Measurements from ENCODE around the gene DISC1.

DNA sequence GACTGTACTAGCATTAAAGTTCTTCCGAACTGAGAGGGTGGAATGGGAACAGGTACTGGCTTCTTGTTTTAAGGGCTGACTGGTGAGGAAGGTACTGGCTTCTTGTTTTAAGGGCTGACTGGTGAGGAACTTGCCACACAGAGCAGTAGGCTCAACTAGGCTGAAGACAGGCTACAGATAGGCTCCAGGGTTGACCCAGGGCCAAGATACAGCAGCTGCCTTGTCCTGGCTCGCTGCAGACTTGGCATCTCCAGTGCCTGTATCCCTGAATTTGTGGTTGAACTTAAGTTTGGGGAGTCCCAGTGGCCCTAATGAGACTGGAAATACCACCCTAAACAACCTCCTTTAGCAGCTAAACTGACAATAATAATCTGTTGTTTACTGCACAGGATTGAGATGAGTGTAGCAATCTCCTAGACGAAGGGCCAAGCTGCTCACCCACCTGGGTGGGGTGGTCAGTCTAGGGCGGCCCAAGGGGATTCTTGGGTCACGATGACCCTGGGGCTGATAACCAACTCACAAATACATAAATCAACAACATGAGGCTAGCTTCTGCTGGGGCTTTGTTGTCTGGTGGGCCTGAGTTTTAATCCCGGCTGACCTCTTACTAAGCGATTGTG is 227.1 kb downstream of the DISC1 start:
- TF ChIP-seq, protein P1, sequence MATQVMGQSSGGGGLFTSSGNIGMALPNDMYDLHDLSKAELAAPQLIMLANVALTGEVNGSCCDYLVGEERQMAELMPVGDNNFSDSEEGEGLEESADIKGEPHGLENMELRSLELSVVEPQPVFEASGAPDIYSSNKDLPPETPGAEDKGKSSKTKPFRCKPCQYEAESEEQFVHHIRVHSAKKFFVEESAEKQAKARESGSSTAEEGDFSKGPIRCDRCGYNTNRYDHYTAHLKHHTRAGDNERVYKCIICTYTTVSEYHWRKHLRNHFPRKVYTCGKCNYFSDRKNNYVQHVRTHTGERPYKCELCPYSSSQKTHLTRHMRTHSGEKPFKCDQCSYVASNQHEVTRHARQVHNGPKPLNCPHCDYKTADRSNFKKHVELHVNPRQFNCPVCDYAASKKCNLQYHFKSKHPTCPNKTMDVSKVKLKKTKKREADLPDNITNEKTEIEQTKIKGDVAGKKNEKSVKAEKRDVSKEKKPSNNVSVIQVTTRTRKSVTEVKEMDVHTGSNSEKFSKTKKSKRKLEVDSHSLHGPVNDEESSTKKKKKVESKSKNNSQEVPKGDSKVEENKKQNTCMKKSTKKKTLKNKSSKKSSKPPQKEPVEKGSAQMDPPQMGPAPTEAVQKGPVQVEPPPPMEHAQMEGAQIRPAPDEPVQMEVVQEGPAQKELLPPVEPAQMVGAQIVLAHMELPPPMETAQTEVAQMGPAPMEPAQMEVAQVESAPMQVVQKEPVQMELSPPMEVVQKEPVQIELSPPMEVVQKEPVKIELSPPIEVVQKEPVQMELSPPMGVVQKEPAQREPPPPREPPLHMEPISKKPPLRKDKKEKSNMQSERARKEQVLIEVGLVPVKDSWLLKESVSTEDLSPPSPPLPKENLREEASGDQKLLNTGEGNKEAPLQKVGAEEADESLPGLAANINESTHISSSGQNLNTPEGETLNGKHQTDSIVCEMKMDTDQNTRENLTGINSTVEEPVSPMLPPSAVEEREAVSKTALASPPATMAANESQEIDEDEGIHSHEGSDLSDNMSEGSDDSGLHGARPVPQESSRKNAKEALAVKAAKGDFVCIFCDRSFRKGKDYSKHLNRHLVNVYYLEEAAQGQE (IDR thresholded peaks at IDR 0.05; ENCODE audit: low read depth): no peak
- TF ChIP-seq CREB1 (IDR thresholded peaks at IDR 0.05; ENCODE audit: low read depth): no peak
- no peak for TF ChIP-seq YY1 (IDR thresholded peaks at IDR 0.05; ENCODE audit: low read depth)
- TF ChIP-seq, protein P2, sequence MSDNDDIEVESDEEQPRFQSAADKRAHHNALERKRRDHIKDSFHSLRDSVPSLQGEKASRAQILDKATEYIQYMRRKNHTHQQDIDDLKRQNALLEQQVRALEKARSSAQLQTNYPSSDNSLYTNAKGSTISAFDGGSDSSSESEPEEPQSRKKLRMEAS (IDR thresholded peaks at IDR 0.05): no peak
- no peak for TF ChIP-seq EP300 (IDR thresholded peaks at IDR 0.05; ENCODE audit: borderline replicate concordance)
- TF ChIP-seq NFIC (IDR thresholded peaks at IDR 0.05): no peak
- TF ChIP-seq FOXM1 (IDR thresholded peaks at IDR 0.05; ENCODE audit: borderline replicate concordance, low read depth): no peak
- no peak for TF ChIP-seq TAF1 (IDR thresholded peaks at IDR 0.05; ENCODE audit: low read depth)
- TF ChIP-seq, protein P3, sequence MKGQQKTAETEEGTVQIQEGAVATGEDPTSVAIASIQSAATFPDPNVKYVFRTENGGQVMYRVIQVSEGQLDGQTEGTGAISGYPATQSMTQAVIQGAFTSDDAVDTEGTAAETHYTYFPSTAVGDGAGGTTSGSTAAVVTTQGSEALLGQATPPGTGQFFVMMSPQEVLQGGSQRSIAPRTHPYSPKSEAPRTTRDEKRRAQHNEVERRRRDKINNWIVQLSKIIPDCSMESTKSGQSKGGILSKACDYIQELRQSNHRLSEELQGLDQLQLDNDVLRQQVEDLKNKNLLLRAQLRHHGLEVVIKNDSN (IDR thresholded peaks at IDR 0.05): no peak
- TF ChIP-seq ZBTB7A (IDR thresholded peaks at IDR 0.05; ENCODE audit: low read depth): no peak
- no peak for TF ChIP-seq CEBPB (IDR thresholded peaks at IDR 0.05)
- no peak for TF ChIP-seq RAD21 (IDR thresholded peaks at IDR 0.05; ENCODE audit: low read depth)
- no peak for TF ChIP-seq TEAD4 (IDR thresholded peaks at IDR 0.05)

All from Ishikawa (cell line).